Skin of body (tissue), 3 donors: ENCODE data around the gene CYP3A5. TPM values are rescaled to one million over a fixed set of nuclear protein-coding genes. Genes with fewer than 3 reads are reported as not detected.

Source experiments
- DNase-seq: peaks from one replicate; lab custom pipeline; 2025; lab: John Stamatoyannopoulos, UW
- small RNA-seq: library from RNA; depleted of rRNA; stranded (forward); fragments of <200 nt; gene quantifications from one replicate; pipeline ENCODE3, GENCODE V24; 2014; ENCODE audit warnings: low replicate concordance
- total RNA-seq: library from RNA; depleted of rRNA; stranded (reverse); fragments of >200 nt; gene quantifications from one replicate; pipeline ENCODE4 v1.2.3, GENCODE V29; 2014

Gene CYP3A5
- total RNA-seq, 1 donor from 2014 or later, result 24.9 TPM

DNA sequence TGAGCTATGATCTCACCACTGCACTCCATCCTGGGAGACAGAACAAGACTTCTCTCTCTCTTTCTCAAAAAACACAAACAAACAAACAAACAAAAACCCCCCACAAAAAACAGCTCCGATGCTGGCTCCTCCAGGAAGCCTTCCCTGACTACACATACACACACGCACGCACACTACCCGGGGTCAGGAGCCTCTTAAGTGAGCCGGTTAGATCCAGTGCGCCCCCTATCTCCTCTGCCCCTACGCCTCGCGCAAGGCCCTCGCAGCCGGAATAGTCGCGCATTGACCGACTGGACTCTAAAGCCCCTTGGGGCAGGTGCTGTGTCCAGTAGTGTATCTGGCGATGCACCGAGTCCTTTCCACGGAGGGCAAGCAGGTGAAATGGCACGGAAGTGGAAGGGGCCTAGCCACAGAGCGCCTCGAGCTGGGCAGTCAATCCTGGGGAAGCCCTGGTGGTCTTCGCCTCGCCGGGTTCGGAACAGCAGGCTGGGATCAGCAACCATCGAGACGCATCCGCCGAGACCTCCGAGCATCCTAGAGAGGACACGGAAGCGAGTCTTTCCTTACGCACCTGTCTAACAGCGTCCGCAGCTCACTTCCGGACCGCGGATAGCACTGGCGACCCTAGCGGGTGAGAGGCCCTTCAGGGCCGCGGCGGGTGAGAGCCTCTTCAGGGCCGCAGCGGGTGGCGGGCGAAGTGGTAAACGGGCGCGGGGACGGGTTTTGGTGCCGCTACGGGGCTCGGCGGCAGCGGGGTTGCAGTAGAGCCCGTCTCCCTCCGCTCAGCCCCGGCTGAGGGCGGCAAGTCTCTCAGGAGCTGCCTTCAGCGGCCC, 63.2 kb downstream of the CYP3A5 start, which contains the start of gene ZSCAN25:
ZSCAN25 (plus strand) TSS at position 588 of the 833 bp plus-strand sequence. CDS start 2,661 bp downstream, outside the sequence.
- DNase-seq, result peak; percentile 91

- no peak for DNase-seq
Observed at GRCh38 chr7:99615989-99616358, 63.8 kb downstream of the CYP3A5 start.

- DNase-seq, result no peak
Observed at GRCh38 chr7:99614495-99614894, 65.3 kb downstream of the CYP3A5 start.

GRCh38 chr7:99607548-99607947, 72.2 kb downstream of the CYP3A5 start:
- no peak for DNase-seq

DNA sequence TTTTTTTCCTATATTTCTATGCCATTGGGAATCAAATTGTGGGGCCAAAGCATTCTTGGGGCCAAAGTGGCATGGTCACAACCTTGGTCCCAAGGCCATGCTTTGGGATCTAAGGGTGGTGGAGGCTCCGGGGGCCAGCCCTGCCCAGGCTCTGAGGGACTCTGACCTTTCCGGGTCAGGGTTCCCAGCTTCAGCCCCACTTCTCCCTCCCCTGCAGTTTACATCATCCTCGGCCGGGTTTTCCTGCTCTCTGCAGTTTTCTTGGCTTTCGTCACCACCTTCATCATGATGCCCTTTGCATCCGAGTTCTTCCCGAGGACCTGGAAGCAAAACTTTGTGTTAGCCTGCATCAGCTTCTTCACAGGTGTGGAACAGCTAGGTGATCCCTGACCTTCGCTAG, 73.3 kb downstream of the CYP3A5 start:
- no peak for DNase-seq

DNA sequence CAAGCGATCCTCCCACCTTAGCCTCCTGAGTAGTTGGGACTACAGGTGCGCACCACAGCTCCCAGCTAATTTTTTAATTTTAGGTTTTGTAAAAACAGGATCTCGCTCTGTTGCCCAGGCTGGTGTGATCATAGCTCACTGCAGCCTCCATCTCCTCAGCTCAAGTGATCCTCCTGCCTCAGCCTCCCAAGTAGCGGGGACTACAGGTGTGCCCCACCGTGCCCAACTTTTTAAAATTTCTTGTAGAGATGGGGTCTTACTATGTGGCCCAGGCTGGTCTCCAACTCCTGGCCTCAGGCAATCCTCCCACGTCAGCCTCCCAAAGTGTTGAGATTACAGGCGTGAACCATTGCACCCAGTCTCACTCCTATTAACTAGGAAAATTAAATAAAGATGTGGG, 74.3 kb downstream of the CYP3A5 start:
- no peak for DNase-seq

GRCh38 chr7:99601656-99602310, 78.0 kb downstream of the CYP3A5 start:
- no peak for DNase-seq

GRCh38 chr7:99599836-99600235, 80.0 kb downstream of the CYP3A5 start:
- no peak for DNase-seq

Small RNA genes lying within 50 kb of the gene (small RNA-seq; reads per million reads assigned to genes)
- gene CYP3A51P (not detected), gene CYP3A7-CYP3A51P (not detected)

Other genes with a start within 250 kb of the CYP3A5 start
- 3.8 TPM for gene PTCD1, start 241.2 kb downstream of the CYP3A5 start, total RNA-seq
- gene CPSF4, start 241.1 kb downstream of the CYP3A5 start, total RNA-seq, result 18.1 TPM
- 191 TPM for gene ATP5MF, start 213.8 kb downstream of the CYP3A5 start, total RNA-seq
- gene ZNF789, start 207.1 kb downstream of the CYP3A5 start, total RNA-seq, result 13.3 TPM
- gene ZNF394, start 179.7 kb downstream of the CYP3A5 start, total RNA-seq, result 31.8 TPM
- gene ZKSCAN5, start 175.3 kb downstream of the CYP3A5 start, total RNA-seq, result 6.2 TPM
- 6.8 TPM for gene FAM200A, start 127.9 kb downstream of the CYP3A5 start, total RNA-seq
- gene ZNF655, start 121.4 kb downstream of the CYP3A5 start, total RNA-seq, result 77.3 TPM
- gene TMEM225B, start 81.7 kb downstream of the CYP3A5 start, total RNA-seq, result 0.89 TPM
- gene ZSCAN25, start 63.0 kb downstream of the CYP3A5 start, total RNA-seq, result 11.8 TPM
- gene CYP3A7, start 55.2 kb upstream of the CYP3A5 start, total RNA-seq, result 0.39 TPM
- gene CYP3A4, start 104.2 kb upstream of the CYP3A5 start, total RNA-seq, result 2.6 TPM
- not detected for gene CYP3A43, start 148.0 kb upstream of the CYP3A5 start, total RNA-seq
- gene OR2AE1, start 197.0 kb upstream of the CYP3A5 start, total RNA-seq, result not detected
- gene TRIM4, start 239.5 kb upstream of the CYP3A5 start, total RNA-seq, result 19.1 TPM
- gene GJC3, start 249.6 kb upstream of the CYP3A5 start, total RNA-seq, result 0.49 TPM